HepG2 (cell line): ENCODE measurements around the gene CHCHD1. TPM values are rescaled to one million over a fixed set of nuclear protein-coding genes. Genes with fewer than 3 reads are reported as not detected.

Experiments
- CREM ChIP-seq, 2 experiments: sonication (generic) in 1 of 2; formaldehyde crosslinking in 1 of 2; IDR thresholded peaks; 2 replicates each; pipeline versions ENCODE4 v1.4.0 to v1.6.1; 2016 to 2020; ENCODE audit warnings: antibody characterized with exemption in 1 of 2, mild to moderate bottlenecking in 1 of 2, missing genetic modification reagents in 1 of 2
- FOSL1 ChIP-seq: sonication (generic); formaldehyde crosslinking; IDR thresholded peaks from 2 replicates; pipeline ENCODE4 v1.9.0; 2021; ENCODE audit warnings: missing genetic modification reagents, borderline replicate concordance
- GABPA ChIP-seq, 2 experiments: IDR thresholded peaks; 2 replicates each; pipeline ENCODE4 v1.6.1; 2011 to 2016; ENCODE audit warnings: low read depth in 2 of 2, low read length in 1 of 2, missing biosample characterization in 1 of 2, missing genetic modification characterization in 1 of 2
- GATAD1 ChIP-seq: IDR thresholded peaks from 2 replicates; pipeline ENCODE4 v1.6.1; 2016; ENCODE audit warnings: missing genetic modification reagents, missing compliant biosample characterization
- HHEX ChIP-seq: IDR thresholded peaks from 2 replicates; pipeline ENCODE4 v1.6.1; 2016; ENCODE audit warnings: control low read depth
- HMG20A ChIP-seq: IDR thresholded peaks from 2 replicates; pipeline ENCODE4 v1.6.1; 2016; ENCODE audit warnings: borderline replicate concordance
- JDP2 ChIP-seq: sonication (generic); formaldehyde crosslinking; IDR thresholded peaks from 2 replicates; pipeline ENCODE4 v1.8.1; 2022; ENCODE audit warnings: missing genetic modification reagents, borderline replicate concordance
- MBD4 ChIP-seq: IDR thresholded peaks from 2 replicates; pipeline ENCODE4 v1.6.1; 2012; ENCODE audit warnings: low read length, inconsistent platforms, borderline replicate concordance
- MLLT10 ChIP-seq: sonication (generic); formaldehyde crosslinking; IDR thresholded peaks from 2 replicates; pipeline ENCODE4 v1.4.0; 2020; ENCODE audit warnings: missing genetic modification reagents
- NRL ChIP-seq: sonication (generic); formaldehyde crosslinking; IDR thresholded peaks from 2 replicates; pipeline ENCODE4 v1.5.0; 2020; ENCODE audit warnings: missing genetic modification reagents, mild to moderate bottlenecking, moderate library complexity, borderline replicate concordance
- PRMT3 ChIP-seq: sonication (generic); formaldehyde crosslinking; IDR thresholded peaks from 2 replicates; pipeline ENCODE4 v1.8.1; 2022; ENCODE audit warnings: low read depth, mild to moderate bottlenecking, moderate library complexity, missing genetic modification reagents, borderline replicate concordance
- SRSF9 ChIP-seq: fragments of 200-400 bp; formaldehyde crosslinking; IDR thresholded peaks from 2 replicates; pipeline ENCODE4 v1.6.1; 2018; ENCODE audit warnings: borderline replicate concordance, mild to moderate bottlenecking, low read depth, low read length; ENCODE audit not compliant: insufficient read depth, poor library complexity, severe bottlenecking
- SYNCRIP ChIP-seq: fragments of 200-400 bp; formaldehyde crosslinking; IDR thresholded peaks from 2 replicates; pipeline ENCODE4 v1.6.1; 2018; ENCODE audit warnings: mild to moderate bottlenecking, low read depth, low read length; ENCODE audit not compliant: insufficient read depth
- ZNF12 ChIP-seq: sonication (generic); formaldehyde crosslinking; IDR thresholded peaks from 2 replicates; pipeline ENCODE4 v1.5.0; 2020; ENCODE audit warnings: missing genetic modification reagents
- ZNF20 ChIP-seq: sonication (generic); formaldehyde crosslinking; IDR thresholded peaks from 2 replicates; pipeline ENCODE4 v1.4.0; 2020; ENCODE audit warnings: mild to moderate bottlenecking, moderate library complexity, missing genetic modification reagents
- ZNF292 ChIP-seq: sonication (generic); formaldehyde crosslinking; IDR thresholded peaks from 2 replicates; pipeline ENCODE4 v1.8.1; 2022; ENCODE audit warnings: mild to moderate bottlenecking, low read depth, missing genetic modification reagents, borderline replicate concordance
- ZNF563 ChIP-seq: sonication (generic); formaldehyde crosslinking; IDR thresholded peaks from 2 replicates; pipeline ENCODE4 v1.8.0; 2022; ENCODE audit warnings: mild to moderate bottlenecking, moderate library complexity, missing genetic modification reagents
- ZSCAN22 ChIP-seq: sonication (generic); formaldehyde crosslinking; IDR thresholded peaks from 2 replicates; pipeline ENCODE4 v1.4.0; 2020; ENCODE audit warnings: mild to moderate bottlenecking, missing genetic modification reagents
- polyA plus RNA-seq, 8 experiments: library from polyadenylated mRNA; depleted of rRNA in 3 of 8; stranded (reverse) in 7 of 8; unstranded in 1 of 8; fragments of >200 nt; fragmentation: Illumina TruSeq in 4 of 8; extraction: Trizol in 4 of 8; gene quantifications; 2 replicates each; pipeline versions ENCODE4 v1.2.1 to v1.2.3, GENCODE V29; 2011 to 2016; ENCODE audit warnings: low read depth in 4 of 8, missing spikeins in 1 of 8, mixed read lengths in 1 of 8; ENCODE audit not compliant: insufficient read depth in 1 of 8
- total RNA-seq, 5 experiments: library from RNA; depleted of rRNA; stranded (reverse); fragments of >200 nt; fragmentation: Illumina TruSeq; extraction: Trizol; gene quantifications; 2 replicates each; pipeline ENCODE4 v1.2.3, GENCODE V29; 2016; ENCODE audit warnings: low read depth in 1 of 5
- TF ChIP-seq, protein P1 (sequence below): sonication (generic); formaldehyde crosslinking; IDR thresholded peaks from 2 replicates; pipeline ENCODE4 v1.4.0; 2020; ENCODE audit warnings: missing genetic modification reagents
- TF ChIP-seq, protein P2 (sequence below): sonication (generic); formaldehyde crosslinking; IDR thresholded peaks from 2 replicates; pipeline ENCODE4 v1.4.0; 2020; ENCODE audit warnings: mild to moderate bottlenecking, missing genetic modification reagents
- TF ChIP-seq, protein P3 (sequence below): sonication (generic); formaldehyde crosslinking; IDR thresholded peaks from 2 replicates; pipeline ENCODE4 v1.4.0; 2020; ENCODE audit warnings: low read depth, mild to moderate bottlenecking, missing genetic modification reagents

The CHCHD1 gene
- total and polyA plus RNA-seq, 2 of the 13 experiments (the other 11 are each of a cell fraction or from before 2014, with no cell fraction given): 36.9 to 71.2 TPM

DNA sequence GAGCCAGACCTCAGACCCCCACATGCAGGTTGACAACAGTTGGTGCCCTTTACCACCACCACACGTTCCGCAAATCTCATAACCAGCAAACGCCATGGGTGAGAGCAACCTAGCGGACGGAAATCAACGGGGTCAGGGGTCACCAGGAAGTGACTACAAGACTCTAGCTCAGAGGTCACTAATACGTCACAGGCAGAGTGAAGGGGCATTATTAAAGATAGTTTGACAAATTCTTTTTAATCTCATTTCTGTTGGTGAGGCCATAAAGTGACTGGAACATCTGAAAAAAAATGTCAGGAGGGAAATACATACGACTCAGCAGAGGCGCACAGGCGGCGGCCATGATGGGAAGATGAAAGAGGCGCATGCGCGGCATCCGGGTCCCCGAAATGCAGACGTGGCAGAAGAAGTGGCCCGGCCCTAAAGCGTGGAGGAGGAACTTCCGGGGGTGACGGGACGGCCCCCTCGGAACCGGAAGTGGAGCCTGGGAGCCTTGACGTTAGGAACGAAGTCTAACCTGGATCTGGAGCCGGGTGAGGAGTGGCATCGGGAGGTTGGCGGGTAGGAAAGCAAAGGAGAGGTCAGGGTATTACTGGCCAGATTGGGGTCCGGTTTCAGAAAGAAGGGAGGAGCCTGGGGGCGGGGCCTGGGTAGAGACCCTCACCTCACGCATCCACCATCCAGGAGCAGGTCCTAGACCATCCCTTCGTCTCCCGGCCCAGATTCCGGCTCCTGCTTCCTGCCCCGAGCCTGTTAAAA, 37.8 kb upstream of the CHCHD1 start, which contains the start of gene SEC24C (continued):
- TF ChIP-seq, protein P1, sequence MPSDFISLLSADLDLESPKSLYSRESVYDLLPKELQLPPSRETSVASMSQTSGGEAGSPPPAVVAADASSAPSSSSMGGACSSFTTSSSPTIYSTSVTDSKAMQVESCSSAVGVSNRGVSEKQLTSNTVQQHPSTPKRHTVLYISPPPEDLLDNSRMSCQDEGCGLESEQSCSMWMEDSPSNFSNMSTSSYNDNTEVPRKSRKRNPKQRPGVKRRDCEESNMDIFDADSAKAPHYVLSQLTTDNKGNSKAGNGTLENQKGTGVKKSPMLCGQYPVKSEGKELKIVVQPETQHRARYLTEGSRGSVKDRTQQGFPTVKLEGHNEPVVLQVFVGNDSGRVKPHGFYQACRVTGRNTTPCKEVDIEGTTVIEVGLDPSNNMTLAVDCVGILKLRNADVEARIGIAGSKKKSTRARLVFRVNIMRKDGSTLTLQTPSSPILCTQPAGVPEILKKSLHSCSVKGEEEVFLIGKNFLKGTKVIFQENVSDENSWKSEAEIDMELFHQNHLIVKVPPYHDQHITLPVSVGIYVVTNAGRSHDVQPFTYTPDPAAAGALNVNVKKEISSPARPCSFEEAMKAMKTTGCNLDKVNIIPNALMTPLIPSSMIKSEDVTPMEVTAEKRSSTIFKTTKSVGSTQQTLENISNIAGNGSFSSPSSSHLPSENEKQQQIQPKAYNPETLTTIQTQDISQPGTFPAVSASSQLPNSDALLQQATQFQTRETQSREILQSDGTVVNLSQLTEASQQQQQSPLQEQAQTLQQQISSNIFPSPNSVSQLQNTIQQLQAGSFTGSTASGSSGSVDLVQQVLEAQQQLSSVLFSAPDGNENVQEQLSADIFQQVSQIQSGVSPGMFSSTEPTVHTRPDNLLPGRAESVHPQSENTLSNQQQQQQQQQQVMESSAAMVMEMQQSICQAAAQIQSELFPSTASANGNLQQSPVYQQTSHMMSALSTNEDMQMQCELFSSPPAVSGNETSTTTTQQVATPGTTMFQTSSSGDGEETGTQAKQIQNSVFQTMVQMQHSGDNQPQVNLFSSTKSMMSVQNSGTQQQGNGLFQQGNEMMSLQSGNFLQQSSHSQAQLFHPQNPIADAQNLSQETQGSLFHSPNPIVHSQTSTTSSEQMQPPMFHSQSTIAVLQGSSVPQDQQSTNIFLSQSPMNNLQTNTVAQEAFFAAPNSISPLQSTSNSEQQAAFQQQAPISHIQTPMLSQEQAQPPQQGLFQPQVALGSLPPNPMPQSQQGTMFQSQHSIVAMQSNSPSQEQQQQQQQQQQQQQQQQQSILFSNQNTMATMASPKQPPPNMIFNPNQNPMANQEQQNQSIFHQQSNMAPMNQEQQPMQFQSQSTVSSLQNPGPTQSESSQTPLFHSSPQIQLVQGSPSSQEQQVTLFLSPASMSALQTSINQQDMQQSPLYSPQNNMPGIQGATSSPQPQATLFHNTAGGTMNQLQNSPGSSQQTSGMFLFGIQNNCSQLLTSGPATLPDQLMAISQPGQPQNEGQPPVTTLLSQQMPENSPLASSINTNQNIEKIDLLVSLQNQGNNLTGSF (CRISPR knock-in tag): no peak
- TF ChIP-seq ZNF563 (CRISPR knock-in tag) (peak; percentile 61; the same call in 1 of the 2 replicates), MBD4 (no peak), ZNF20 (CRISPR knock-in tag) (no peak), ZNF292 (CRISPR knock-in tag) (no peak), GABPA (IDR thresholded peaks at IDR 0.05; ENCODE audit: low read depth, low read length) (peak; percentile 92), GABPA (CRISPR knock-in tag; IDR thresholded peaks at IDR 0.05; ENCODE audit: low read depth) (peak; percentile 95), JDP2 (no peak), HMG20A (no peak), GATAD1 (peak; percentile 91), HHEX (CRISPR knock-in tag) (no peak), ZSCAN22 (CRISPR knock-in tag) (no peak), NRL (no peak), CREM (IDR thresholded peaks at IDR 0.05) (peak; percentile 96), CREM (CRISPR knock-in tag; IDR thresholded peaks at IDR 0.05) (no peak), PRMT3 (CRISPR knock-in tag) (no peak), ZNF12 (CRISPR knock-in tag) (no peak; the same call in 1 of the 2 replicates), SYNCRIP (no peak), SRSF9 (no peak), FOSL1 (CRISPR knock-in tag) (no peak), MLLT10 (CRISPR knock-in tag) (no peak)
- TF ChIP-seq, protein P2, sequence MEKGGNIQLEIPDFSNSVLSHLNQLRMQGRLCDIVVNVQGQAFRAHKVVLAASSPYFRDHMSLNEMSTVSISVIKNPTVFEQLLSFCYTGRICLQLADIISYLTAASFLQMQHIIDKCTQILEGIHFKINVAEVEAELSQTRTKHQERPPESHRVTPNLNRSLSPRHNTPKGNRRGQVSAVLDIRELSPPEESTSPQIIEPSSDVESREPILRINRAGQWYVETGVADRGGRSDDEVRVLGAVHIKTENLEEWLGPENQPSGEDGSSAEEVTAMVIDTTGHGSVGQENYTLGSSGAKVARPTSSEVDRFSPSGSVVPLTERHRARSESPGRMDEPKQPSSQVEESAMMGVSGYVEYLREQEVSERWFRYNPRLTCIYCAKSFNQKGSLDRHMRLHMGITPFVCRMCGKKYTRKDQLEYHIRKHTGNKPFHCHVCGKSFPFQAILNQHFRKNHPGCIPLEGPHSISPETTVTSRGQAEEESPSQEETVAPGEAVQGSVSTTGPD (CRISPR knock-in tag): no peak
- TF ChIP-seq, protein P3, sequence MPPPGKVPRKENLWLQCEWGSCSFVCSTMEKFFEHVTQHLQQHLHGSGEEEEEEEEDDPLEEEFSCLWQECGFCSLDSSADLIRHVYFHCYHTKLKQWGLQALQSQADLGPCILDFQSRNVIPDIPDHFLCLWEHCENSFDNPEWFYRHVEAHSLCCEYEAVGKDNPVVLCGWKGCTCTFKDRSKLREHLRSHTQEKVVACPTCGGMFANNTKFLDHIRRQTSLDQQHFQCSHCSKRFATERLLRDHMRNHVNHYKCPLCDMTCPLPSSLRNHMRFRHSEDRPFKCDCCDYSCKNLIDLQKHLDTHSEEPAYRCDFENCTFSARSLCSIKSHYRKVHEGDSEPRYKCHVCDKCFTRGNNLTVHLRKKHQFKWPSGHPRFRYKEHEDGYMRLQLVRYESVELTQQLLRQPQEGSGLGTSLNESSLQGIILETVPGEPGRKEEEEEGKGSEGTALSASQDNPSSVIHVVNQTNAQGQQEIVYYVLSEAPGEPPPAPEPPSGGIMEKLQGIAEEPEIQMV (CRISPR knock-in tag): no peak; the same call in 1 of the 2 replicates
